Uterine smooth muscle cell (primary cell): ENCODE measurements around the gene SOX13. TPM values are rescaled to one million over a fixed set of nuclear protein-coding genes. Genes with fewer than 3 reads are reported as not detected.

Experiments
- total RNA-seq: library from RNA; depleted of rRNA; stranded (reverse); fragments of >200 nt; gene quantifications from 2 replicates; pipeline ENCODE4 v1.2.3, GENCODE V29; 2014

The SOX13 gene
- 3.0 and 4.5 TPM in 2 replicates for total RNA-seq

GRCh38 chr1:204072931-204073836, at the start of gene SOX13:
SOX13 (plus strand) TSS chr1:204073115; CDS start chr1:204112916, 39,801 bp downstream.

GRCh38 chr1:204151552-204152309, 78.8 kb downstream of the SOX13 start, which contains the start of gene ETNK2:
ETNK2 (minus strand) TSS chr1:204152044; CDS start chr1:204151852, 192 bp downstream.

GRCh38 chr1:204166219-204166618, 93.3 kb downstream of the SOX13 start, which contains the start of gene REN:
REN (minus strand) TSS chr1:204166337; CDS start chr1:204166293, 44 bp downstream.

Other genes starting within 250 kb of the SOX13 start
- 57.0 and 86.8 TPM in 2 replicates for gene SNRPE, start 211.5 kb upstream of the SOX13 start, total RNA-seq
- 7.9 and 10.0 TPM in 2 replicates for gene ETNK2, start 78.9 kb downstream of the SOX13 start, total RNA-seq
- 0.62 and 0.77 TPM in 2 replicates for gene REN, start 93.2 kb downstream of the SOX13 start, total RNA-seq
- gene KISS1, start 123.4 kb downstream of the SOX13 start, total RNA-seq: 0.22 and 0.37 TPM in 2 replicates
- gene GOLT1A, start 140.9 kb downstream of the SOX13 start, total RNA-seq: not detected in 2 replicates